SU-DHL-6 (cell line): ENCODE results near the gene FAM209A.

Source experiments
- H2AFZ ChIP-seq: fragments of 200-600 bp; sonication (generic); 2 replicates; pipeline ENCODE4 v1.6.1; 2014; ENCODE audit warnings: low read depth, mild to moderate bottlenecking, moderate library complexity, mixed read lengths, antibody characterized with exemption, low read length; ENCODE audit not compliant: severe bottlenecking
- H3F3A ChIP-seq: fragments of 200-600 bp; shearing (Covaris generic); 2 replicates; pipeline ENCODE4 v1.6.0; 2016; ENCODE audit warnings: antibody characterized with exemption, mild to moderate bottlenecking; ENCODE audit not compliant: insufficient read depth
- H3K27ac ChIP-seq: fragments of 200-600 bp; sonication (generic); 2 replicates; pipeline ENCODE4 v1.5.1; 2016; ENCODE audit warnings: low read depth, mild to moderate bottlenecking, low read length, moderate library complexity, mixed read lengths
- H3K27me3 ChIP-seq: fragments of 200-600 bp; sonication (generic), shearing (Covaris generic); 2 replicates; pipeline ENCODE4 v1.6.0; 2014; ENCODE audit warnings: mild to moderate bottlenecking, low read length
- H3K36me3 ChIP-seq: fragments of 200-600 bp; sonication (generic); 2 replicates; pipeline ENCODE4 v1.6.1; 2014; ENCODE audit warnings: mild to moderate bottlenecking, low read length, mixed read lengths
- H3K4me2 ChIP-seq: fragments of 300-600, 200-600 bp; shearing (Covaris generic), sonication (generic); 2 replicates; pipeline ENCODE4 v1.6.0; 2014; ENCODE audit warnings: low read length, low read depth, mild to moderate bottlenecking; ENCODE audit not compliant: poor library complexity, severe bottlenecking
- H3K4me3 ChIP-seq: fragments of 200-600 bp; sonication (generic); 2 replicates; pipeline ENCODE4 v1.5.1; 2014; ENCODE audit warnings: antibody characterized with exemption, low read length, mild to moderate bottlenecking, mixed read lengths; ENCODE audit not compliant: insufficient read depth, poor library complexity, severe bottlenecking
- H3K79me2 ChIP-seq: fragments of 200-600 bp; sonication (generic); 2 replicates; pipeline ENCODE4 v1.6.1; 2014; ENCODE audit warnings: mild to moderate bottlenecking, low read length, moderate library complexity; ENCODE audit not compliant: insufficient read depth
- H3K9ac ChIP-seq: fragments of 200-600 bp; sonication (generic); 2 replicates; pipeline ENCODE4 v1.7.0; 2014; ENCODE audit warnings: mild to moderate bottlenecking, low read length
- H3K9me2 ChIP-seq: fragments of 200-600 bp; sonication (generic); replicated peaks from 2 replicates; pipeline ENCODE4 v1.6.1; 2014; ENCODE audit warnings: low read length; ENCODE audit not compliant: insufficient read depth
- H3K9me3 ChIP-seq: fragments of 200-600 bp; sonication (generic); 2 replicates; pipeline ENCODE4 v1.6.1; 2014; ENCODE audit warnings: low read length, mixed read lengths; ENCODE audit not compliant: insufficient read depth
- H4K20me1 ChIP-seq: fragments of 200-600 bp; sonication (generic); 2 replicates; pipeline ENCODE4 v1.6.1; 2014; ENCODE audit warnings: low read depth, mild to moderate bottlenecking, antibody characterized with exemption, low read length, moderate library complexity, mixed read lengths
- EZH2phosphoT487 ChIP-seq: fragments of 200-600 bp; sonication (generic), shearing (Covaris generic); conservative IDR thresholded peaks from 2 replicates; pipeline ENCODE4 v1.6.1; 2018; ENCODE audit warnings: mild to moderate bottlenecking, antibody characterized with exemption, low read length, moderate library complexity, mixed read lengths
- TF ChIP-seq, protein P1 (sequence below): fragments of 200-600 bp; sonication (generic); IDR thresholded peaks from one replicate; pipeline ENCODE4 v1.5.1; 2017; ENCODE audit warnings: antibody characterized with exemption, mild to moderate bottlenecking, low read length, moderate library complexity; ENCODE audit not compliant: insufficient read depth, poor library complexity, severe bottlenecking

Gene FAM209A

DNA sequence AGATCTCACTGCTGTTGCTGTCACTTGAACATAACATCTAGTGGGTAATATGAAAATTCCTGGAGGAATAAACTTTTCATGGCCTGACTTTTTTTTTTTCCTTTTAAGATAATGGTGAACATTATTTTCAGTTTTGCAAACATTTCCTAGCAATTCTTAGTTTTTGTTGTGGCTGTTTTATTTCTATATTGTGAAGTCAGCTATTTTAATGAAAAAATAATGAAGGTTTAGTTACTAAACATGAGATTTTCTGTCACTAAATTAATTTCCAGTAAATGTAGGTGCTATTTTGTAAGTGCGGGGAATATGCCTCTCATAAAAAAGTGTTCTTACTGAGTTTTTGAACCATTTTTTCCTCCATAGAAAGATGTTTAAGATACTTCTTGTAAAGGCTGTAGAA lies 23.4 kb upstream of the FAM209A start:
- 0 out of 2 replicates have a peak, but pooled peaks cover 4% of the 10 kb centered on the region for H4K20me1 ChIP-seq
- H2AFZ ChIP-seq: no peak overlapping the region
- no peaks in the 10 kb centered on the region for H3F3A ChIP-seq
- TF ChIP-seq EZH2phosphoT487: no peak
- TF ChIP-seq, protein P1, sequence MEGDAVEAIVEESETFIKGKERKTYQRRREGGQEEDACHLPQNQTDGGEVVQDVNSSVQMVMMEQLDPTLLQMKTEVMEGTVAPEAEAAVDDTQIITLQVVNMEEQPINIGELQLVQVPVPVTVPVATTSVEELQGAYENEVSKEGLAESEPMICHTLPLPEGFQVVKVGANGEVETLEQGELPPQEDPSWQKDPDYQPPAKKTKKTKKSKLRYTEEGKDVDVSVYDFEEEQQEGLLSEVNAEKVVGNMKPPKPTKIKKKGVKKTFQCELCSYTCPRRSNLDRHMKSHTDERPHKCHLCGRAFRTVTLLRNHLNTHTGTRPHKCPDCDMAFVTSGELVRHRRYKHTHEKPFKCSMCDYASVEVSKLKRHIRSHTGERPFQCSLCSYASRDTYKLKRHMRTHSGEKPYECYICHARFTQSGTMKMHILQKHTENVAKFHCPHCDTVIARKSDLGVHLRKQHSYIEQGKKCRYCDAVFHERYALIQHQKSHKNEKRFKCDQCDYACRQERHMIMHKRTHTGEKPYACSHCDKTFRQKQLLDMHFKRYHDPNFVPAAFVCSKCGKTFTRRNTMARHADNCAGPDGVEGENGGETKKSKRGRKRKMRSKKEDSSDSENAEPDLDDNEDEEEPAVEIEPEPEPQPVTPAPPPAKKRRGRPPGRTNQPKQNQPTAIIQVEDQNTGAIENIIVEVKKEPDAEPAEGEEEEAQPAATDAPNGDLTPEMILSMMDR: no peak
- H3K79me2 ChIP-seq: no peaks in the 10 kb centered on the region; the same call in 1 of the 2 replicates
- no peaks in the 10 kb centered on the region for H3K27me3 ChIP-seq
- H3K27ac ChIP-seq: no peak overlapping the region
- no peak overlapping the region for H3K4me3 ChIP-seq
- H3K9me3 ChIP-seq: no peaks in the 10 kb centered on the region
- H3K4me2 ChIP-seq: no peak overlapping the region
- no peak overlapping the region for H3K9ac ChIP-seq
- H3K36me3 ChIP-seq: 0 out of 2 replicates have a peak, but pooled peaks cover 3% of the 10 kb centered on the region
- no peaks in the 10 kb centered on the region for H3K9me2 ChIP-seq

DNA sequence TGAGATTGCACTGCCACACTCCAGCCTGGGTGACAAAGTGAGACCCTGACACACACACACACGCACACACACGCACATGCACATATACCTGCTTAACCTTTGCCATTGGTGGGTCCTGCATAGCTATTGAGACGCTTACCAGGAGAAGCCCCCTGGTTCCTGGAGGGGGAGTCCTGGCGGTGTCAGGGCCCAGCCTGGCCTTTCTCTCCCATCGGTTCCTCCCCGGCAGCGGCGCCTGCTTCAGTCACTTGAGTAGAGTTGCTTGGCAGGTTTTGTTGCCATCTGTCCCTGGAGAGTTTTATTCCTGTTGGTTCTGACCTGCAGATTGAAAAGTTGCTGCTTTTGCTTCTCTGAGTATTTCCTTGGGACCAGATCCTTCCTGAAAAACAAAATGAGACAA lies 20.6 kb upstream of the FAM209A start:
- H3K9me3 ChIP-seq: no peaks in the 10 kb centered on the region
- H3K36me3 ChIP-seq: no peaks in the 10 kb centered on the region
- H3K79me2 ChIP-seq: no peaks in the 10 kb centered on the region; the same call in 1 of the 2 replicates
- no peaks in the 10 kb centered on the region for H3K9me2 ChIP-seq
- no peak overlapping the region for H3K27ac ChIP-seq
- no peak overlapping the region for H3K4me2 ChIP-seq
- TF ChIP-seq, protein P1: no peak
- no peak for TF ChIP-seq EZH2phosphoT487
- H3K27me3 ChIP-seq: no peaks in the 10 kb centered on the region
- 0 out of 2 replicates have a peak, but pooled peaks cover 4% of the 10 kb centered on the region for H4K20me1 ChIP-seq
- no peak overlapping the region for H3K4me3 ChIP-seq
- no peaks in the 10 kb centered on the region for H3F3A ChIP-seq
- H2AFZ ChIP-seq: no peak overlapping the region
- no peak overlapping the region for H3K9ac ChIP-seq

DNA sequence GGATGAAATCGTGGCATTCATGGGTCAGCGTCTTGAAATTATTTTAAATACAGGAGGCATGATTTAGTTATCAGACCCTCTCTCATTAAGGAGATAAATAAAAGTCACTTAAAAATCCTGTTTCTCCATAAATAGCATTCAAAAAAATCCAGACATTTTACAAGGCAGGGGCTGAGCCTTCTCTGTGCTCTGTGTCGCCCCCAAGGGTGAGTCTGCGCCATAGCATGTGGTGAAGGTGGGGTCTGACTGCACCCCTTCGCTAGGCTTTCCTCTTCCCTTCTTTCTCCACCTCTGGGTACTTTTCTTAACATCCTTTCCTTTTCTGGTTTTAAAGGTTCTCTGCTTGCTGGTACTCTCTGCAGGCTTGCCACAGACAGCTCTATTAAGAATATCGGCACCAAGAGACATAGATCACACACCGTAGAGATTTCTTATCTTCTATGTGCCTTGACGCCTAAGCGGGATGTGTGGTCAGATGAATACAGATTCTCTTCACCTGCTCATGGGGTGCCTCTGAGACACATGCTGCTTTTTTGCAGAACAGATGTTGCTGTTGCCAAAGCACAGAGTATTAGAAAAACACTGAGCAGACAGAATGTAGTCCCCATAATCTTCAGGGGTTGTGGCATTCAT lies 20.1 kb upstream of the FAM209A start:
- Histone ChIP-seq H3K79me2 (no peaks in the 10 kb centered on the region; the same call in 1 of the 2 replicates), H3K4me2 (no peak overlapping the region), H2AFZ (no peak overlapping the region), H3K9me3 (no peaks in the 10 kb centered on the region), H3K36me3 (no peaks in the 10 kb centered on the region), H4K20me1 (0 out of 2 replicates have a peak, but pooled peaks cover 4% of the 10 kb centered on the region), H3K9me2 (no peaks in the 10 kb centered on the region), H3K27ac (no peak overlapping the region), H3F3A (no peaks in the 10 kb centered on the region), H3K27me3 (no peaks in the 10 kb centered on the region), H3K9ac (no peak overlapping the region), H3K4me3 (no peak overlapping the region)
- no peak for TF ChIP-seq EZH2phosphoT487
- TF ChIP-seq, protein P1: peak; percentile 24
